K562 (cell line): ENCODE results near the gene CCDC27. TPM values are rescaled to one million over a fixed set of nuclear protein-coding genes. Genes with fewer than 3 reads are reported as not detected.

Experiments
- ATAC-seq: fragments of 200-7000 bp; cut with Tn5 transposase; 3 replicates; pipeline ENCODE4 v1.9.1; 2020; ENCODE audit warnings: moderate library complexity
- BruUV-seq: library from RNA; stranded (reverse); fragments of 400-500 nt; replicated peaks from 2 replicates; lab custom pipeline; 2021; lab: Mats Ljungman, UMichigan
- CTCF ChIA-PET: fragments of 300-600 bp; formaldehyde crosslinking; extraction: SDS; loops from one replicate; lab custom pipeline; 2021; ENCODE audit warnings: low intra/inter-chr PET ratio; lab: Yijun Ruan, JAX
- POLR2A ChIA-PET: fragments of 300-600, 350-650 bp; sonication (Branson Sonifier 250); formaldehyde crosslinking; extraction: SDS; loops from one replicate; lab custom pipeline; 2021; ENCODE audit warnings: antibody characterized with exemption, inconsistent platforms; lab: Yijun Ruan, JAX
- DNase-seq, 4 experiments: peaks; one replicate each; pipeline versions ENCODE4 v3.0.0 to v3.0.0-alpha.2; 2011 to 2018; ENCODE audit warnings: low spot score in 3 of 4, mixed read lengths in 3 of 4; ENCODE audit errors: extremely low read depth in 1 of 4
- FAIRE-seq: peaks from 2 replicates; lab custom pipeline; 2011; peaks lifted over from hg19 to GRCh38; lab: Jason Lieb, UNC
- H2AFZ ChIP-seq: 2 replicates; pipeline ENCODE4 v1.6.0; 2011; ENCODE audit warnings: low read depth, low read length, control low read depth, inconsistent platforms
- H3K27ac ChIP-seq: fragments of 200-600 bp; 3 replicates; pipeline ENCODE4 v1.8.0; 2011; ENCODE audit warnings: low read depth, mild to moderate bottlenecking, control low read depth, inconsistent platforms, low read length, moderate library complexity, mixed read lengths; ENCODE audit errors: extremely low read depth
- H3K27me3 ChIP-seq, 2 experiments: fragments of 300-600 bp in 1 of 2; 2 replicates in 1 of 2; 3 replicates in 1 of 2; pipeline versions ENCODE4 v1.6.0 to v1.8.0; 2011; ENCODE audit warnings: inconsistent platforms in 2 of 2, low read length in 2 of 2, mild to moderate bottlenecking in 1 of 2, mixed read lengths in 1 of 2, moderate library complexity in 1 of 2; ENCODE audit not compliant: control insufficient read depth in 2 of 2, insufficient read depth in 2 of 2
- H3K36me3 ChIP-seq: fragments of 300-600 bp; 3 replicates; pipeline ENCODE4 v1.8.0; 2011; ENCODE audit warnings: mild to moderate bottlenecking, low read length, inconsistent platforms; ENCODE audit not compliant: control insufficient read depth, insufficient read depth
- H3K4me1 ChIP-seq, 2 experiments: fragments of 200-600 bp in 1 of 2; replicated peaks in 1 of 2; 2 replicates in 1 of 2; 3 replicates in 1 of 2; pipeline versions ENCODE4 v1.5.1 to v1.8.0; 2011; ENCODE audit warnings: inconsistent platforms in 2 of 2, low read length in 2 of 2, mild to moderate bottlenecking in 1 of 2, mixed read lengths in 1 of 2, moderate library complexity in 1 of 2; ENCODE audit not compliant: control insufficient read depth in 2 of 2, insufficient read depth in 2 of 2
- H3K4me2 ChIP-seq: 2 replicates; pipeline ENCODE4 v1.6.1; 2011; ENCODE audit warnings: low read length, control low read depth, inconsistent platforms, mixed read lengths; ENCODE audit not compliant: insufficient read depth
- H3K4me3 ChIP-seq: fragments of 200-600 bp; sonication (generic), shearing (Covaris generic); 2 replicates; pipeline ENCODE4 v1.5.1; 2016; ENCODE audit warnings: control low read depth, inconsistent platforms
- H3K79me2 ChIP-seq: fragments of 200-600 bp; 3 replicates; pipeline ENCODE4 v1.8.0; 2011; ENCODE audit warnings: low read length, inconsistent platforms; ENCODE audit not compliant: control insufficient read depth, insufficient read depth
- H3K9ac ChIP-seq, 2 experiments: 2 replicates each; pipeline versions ENCODE4 v1.6.0 to v1.6.1; 2011; ENCODE audit warnings: low read depth in 2 of 2, low read length in 2 of 2, control low read depth in 1 of 2, inconsistent platforms in 1 of 2, mild to moderate bottlenecking in 1 of 2, mixed read lengths in 1 of 2; ENCODE audit not compliant: insufficient read depth in 1 of 2
- H3K9me1 ChIP-seq: one replicate; pipeline ENCODE4 v1.6.0; 2011; ENCODE audit warnings: inconsistent platforms, mild to moderate bottlenecking, low read length, moderate library complexity; ENCODE audit not compliant: control insufficient read depth, insufficient read depth
- H3K9me3 ChIP-seq: replicated peaks from 2 replicates; pipeline ENCODE4 v1.5.1; 2011; ENCODE audit warnings: low read depth, low read length, inconsistent platforms; ENCODE audit not compliant: control insufficient read depth, insufficient read depth
- H4K20me1 ChIP-seq: replicated peaks from 2 replicates; pipeline ENCODE4 v1.6.1; 2011; ENCODE audit warnings: low read length, inconsistent platforms, mixed read lengths; ENCODE audit not compliant: control insufficient read depth, insufficient read depth
- ARHGAP35 ChIP-seq: fragments of 450-650 bp; IDR thresholded peaks from 2 replicates; pipeline ENCODE4 v1.6.1; 2018; ENCODE audit not compliant: partially characterized antibody
- HNRNPH1 ChIP-seq: fragments of 200-400 bp; formaldehyde crosslinking; optimal IDR thresholded peaks from 2 replicates; pipeline ENCODE3; 2017; ENCODE audit warnings: low read depth, mild to moderate bottlenecking, low read length, moderate library complexity
- PRMT5 ChIP-seq: sonication (generic); formaldehyde crosslinking; IDR thresholded peaks from 2 replicates; pipeline ENCODE4 v1.5.0; 2020; ENCODE audit warnings: missing genetic modification reagents
- SMARCA4 ChIP-seq: fragments of 450-650 bp; IDR thresholded peaks from 2 replicates; pipeline ENCODE4 v1.6.1; 2016
- TCF7 ChIP-seq: sonication (generic); IDR thresholded peaks from 2 replicates; pipeline ENCODE4 v1.6.1; 2016; ENCODE audit warnings: antibody characterized with exemption, borderline replicate concordance
- WGBS: fragments of 100-300 bp; shearing (Covaris generic); methylation state at CpG from one replicate; pipeline ENCODE4 v1.1.6; 2016; ENCODE audit warnings: low coverage, mixed read lengths; ENCODE audit not compliant: insufficient coverage; ENCODE audit errors: missing lambda C conversion rate; 5-methylcytosine and 5-hydroxymethylcytosine counted together
- in situ Hi-C: fragments of 300-500 bp; cut with MboI; formaldehyde crosslinking; loops from 4 replicates; pipeline ENCODE4 v1.15.0; 2018; ENCODE audit warnings: inconsistent platforms, mixed read lengths
- intact Hi-C: fragments of 100-400 bp; cut with micrococcal nuclease; formaldehyde crosslinking; loops from 2 replicates; pipeline ENCODE4 v1.14.2; 2022
- polyA plus RNA-seq, 8 experiments: library from polyadenylated mRNA; depleted of rRNA in 4 of 8; stranded (reverse) in 5 of 8; unstranded in 3 of 8; fragments of >200 nt; fragmentation: Nextera tagmentation in 2 of 8; fragmentation: Illumina TruSeq in 1 of 8; extraction: Ambion mirVana in 2 of 8; extraction: Trizol in 1 of 8; gene quantifications; 2 replicates each; pipeline versions ENCODE4 v1.2.1 to v1.2.3, GENCODE V29; 2011 to 2014; ENCODE audit warnings: inconsistent platforms in 1 of 8, missing spikeins in 1 of 8
- total RNA-seq, 7 experiments: library from RNA; depleted of rRNA in 6 of 7; stranded (reverse); fragments of >200 nt in 6 of 7; fragmentation: Illumina TruSeq in 2 of 7; extraction: Trizol in 2 of 7; gene quantifications; 2 replicates each; pipeline versions ENCODE4 v1.2.1 to v1.2.3, GENCODE V29; 2011 to 2021; ENCODE audit warnings: low replicate concordance in 1 of 7
- TF ChIP-seq, protein P1 (sequence below), 2 experiments: fragments of 450-650 bp in 1 of 2; sonication (generic) in 1 of 2; formaldehyde crosslinking in 1 of 2; IDR thresholded peaks; 2 replicates each; pipeline versions ENCODE4 v1.7.1 to v1.9.0; 2016 to 2022; ENCODE audit warnings: inconsistent platforms in 1 of 2, mild to moderate bottlenecking in 1 of 2, missing genetic modification reagents in 1 of 2
- TF ChIP-seq, protein P2 (sequence below): sonication (generic); formaldehyde crosslinking; IDR thresholded peaks from 2 replicates; pipeline ENCODE4 v1.8.0; 2022; ENCODE audit warnings: mild to moderate bottlenecking, missing genetic modification reagents, borderline replicate concordance
- TF ChIP-seq, protein P3 (sequence below): fragments of 200-800 bp; sonication (Bioruptor generic); IDR thresholded peaks from 2 replicates; pipeline ENCODE4 v1.6.1; 2017; ENCODE audit warnings: missing genetic modification characterization, missing compliant biosample characterization

Gene CCDC27
- total and polyA plus RNA-seq, 9 of the 15 experiments (the other 6 are each of a cell fraction or from before 2014, with no cell fraction given), result 0.01 to 0.04 TPM; not detected in 7

DNA sequence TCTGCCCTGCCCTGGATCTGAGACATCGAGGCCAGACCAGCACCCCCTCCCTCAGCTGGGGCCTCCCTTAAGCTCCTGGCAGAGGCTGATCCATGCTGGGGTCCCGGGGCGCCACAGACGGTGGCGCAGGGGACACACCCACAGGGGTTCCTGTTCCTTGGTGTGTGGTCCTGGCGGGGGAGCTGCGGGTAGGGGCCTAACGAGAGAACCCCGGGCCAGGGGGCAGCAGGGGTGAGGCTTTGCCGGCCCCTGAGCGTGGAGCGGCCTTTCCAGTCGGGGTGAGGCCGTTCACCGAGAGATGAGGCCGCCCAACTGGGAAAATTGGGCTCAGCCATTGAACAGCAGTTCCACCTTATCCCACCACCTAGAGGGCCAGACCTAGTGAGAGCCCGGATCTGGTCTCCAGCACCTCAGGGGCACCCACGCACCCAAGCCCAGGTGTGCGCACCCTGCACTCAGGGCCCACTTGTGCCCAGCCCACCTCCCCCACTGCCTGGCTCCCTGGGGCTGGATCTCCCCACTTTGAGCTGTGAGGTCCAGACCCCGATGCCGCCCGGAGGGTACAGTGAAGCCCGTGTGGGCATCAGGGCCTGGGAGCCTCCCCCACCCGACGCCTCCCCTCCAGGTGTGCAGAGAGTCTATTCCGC is 45.5 kb upstream of the CCDC27 start:
- ChIA-PET POLR2A (interaction anchor here (0.6 kb wide), 1 partner anchor 68 kb away, joined by 3 read pairs; no protein-coding TSS in a partner anchor), CTCF (no interaction called here)
- no peak for DNase-seq
- no peak overlapping the region for H3K4me2 ChIP-seq
- no peak overlapping the region for H3K27ac ChIP-seq
- H4K20me1 ChIP-seq, result peaks cover 74% of the 10 kb centered on the region
- H3K27me3 ChIP-seq, result peaks cover 64 to 96% of the 10 kb centered on the region in 2 experiments
- no peak overlapping the region for H2AFZ ChIP-seq
- ATAC-seq, result no peak
- in situ Hi-C loops (no loop called here), intact Hi-C loops (no loop called here)
- 11% methylated on average over 26 of the region's 26 CpGs for WGBS
- no peaks in the 10 kb centered on the region for H3K36me3 ChIP-seq
- FAIRE-seq, result no peak
- peaks cover 0 to 59% of the 10 kb centered on the region in 2 experiments; a peak in 2 of 5 replicates for H3K4me1 ChIP-seq
- no peaks in the 10 kb centered on the region for H3K9me1 ChIP-seq
- BruUV-seq, result no TSS peak
- peak overlapping the region in 1 of 2 experiments; percentile 9; a peak in 1 of 4 replicates for H3K9ac ChIP-seq
- no peaks in the 10 kb centered on the region for H3K9me3 ChIP-seq
- H3K4me3 ChIP-seq, result no peak overlapping the region
- no peaks in the 10 kb centered on the region for H3K79me2 ChIP-seq
- TF ChIP-seq TCF7 (no peak), ARHGAP35 (no peak), PRMT5 (CRISPR knock-in tag) (no peak), HNRNPH1 (no peak), SMARCA4 (no peak)
- TF ChIP-seq, protein P1, sequence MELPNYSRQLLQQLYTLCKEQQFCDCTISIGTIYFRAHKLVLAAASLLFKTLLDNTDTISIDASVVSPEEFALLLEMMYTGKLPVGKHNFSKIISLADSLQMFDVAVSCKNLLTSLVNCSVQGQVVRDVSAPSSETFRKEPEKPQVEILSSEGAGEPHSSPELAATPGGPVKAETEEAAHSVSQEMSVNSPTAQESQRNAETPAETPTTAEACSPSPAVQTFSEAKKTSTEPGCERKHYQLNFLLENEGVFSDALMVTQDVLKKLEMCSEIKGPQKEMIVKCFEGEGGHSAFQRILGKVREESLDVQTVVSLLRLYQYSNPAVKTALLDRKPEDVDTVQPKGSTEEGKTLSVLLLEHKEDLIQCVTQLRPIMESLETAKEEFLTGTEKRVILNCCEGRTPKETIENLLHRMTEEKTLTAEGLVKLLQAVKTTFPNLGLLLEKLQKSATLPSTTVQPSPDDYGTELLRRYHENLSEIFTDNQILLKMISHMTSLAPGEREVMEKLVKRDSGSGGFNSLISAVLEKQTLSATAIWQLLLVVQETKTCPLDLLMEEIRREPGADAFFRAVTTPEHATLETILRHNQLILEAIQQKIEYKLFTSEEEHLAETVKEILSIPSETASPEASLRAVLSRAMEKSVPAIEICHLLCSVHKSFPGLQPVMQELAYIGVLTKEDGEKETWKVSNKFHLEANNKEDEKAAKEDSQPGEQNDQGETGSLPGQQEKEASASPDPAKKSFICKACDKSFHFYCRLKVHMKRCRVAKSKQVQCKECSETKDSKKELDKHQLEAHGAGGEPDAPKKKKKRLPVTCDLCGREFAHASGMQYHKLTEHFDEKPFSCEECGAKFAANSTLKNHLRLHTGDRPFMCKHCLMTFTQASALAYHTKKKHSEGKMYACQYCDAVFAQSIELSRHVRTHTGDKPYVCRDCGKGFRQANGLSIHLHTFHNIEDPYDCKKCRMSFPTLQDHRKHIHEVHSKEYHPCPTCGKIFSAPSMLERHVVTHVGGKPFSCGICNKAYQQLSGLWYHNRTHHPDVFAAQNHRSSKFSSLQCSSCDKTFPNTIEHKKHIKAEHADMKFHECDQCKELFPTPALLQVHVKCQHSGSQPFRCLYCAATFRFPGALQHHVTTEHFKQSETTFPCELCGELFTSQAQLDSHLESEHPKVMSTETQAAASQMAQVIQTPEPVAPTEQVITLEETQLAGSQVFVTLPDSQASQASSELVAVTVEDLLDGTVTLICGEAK (IDR thresholded peaks at IDR 0.05), result no peak
- TF ChIP-seq, protein P1 (CRISPR knock-in tag; IDR thresholded peaks at IDR 0.05), result no peak
- TF ChIP-seq, protein P2, sequence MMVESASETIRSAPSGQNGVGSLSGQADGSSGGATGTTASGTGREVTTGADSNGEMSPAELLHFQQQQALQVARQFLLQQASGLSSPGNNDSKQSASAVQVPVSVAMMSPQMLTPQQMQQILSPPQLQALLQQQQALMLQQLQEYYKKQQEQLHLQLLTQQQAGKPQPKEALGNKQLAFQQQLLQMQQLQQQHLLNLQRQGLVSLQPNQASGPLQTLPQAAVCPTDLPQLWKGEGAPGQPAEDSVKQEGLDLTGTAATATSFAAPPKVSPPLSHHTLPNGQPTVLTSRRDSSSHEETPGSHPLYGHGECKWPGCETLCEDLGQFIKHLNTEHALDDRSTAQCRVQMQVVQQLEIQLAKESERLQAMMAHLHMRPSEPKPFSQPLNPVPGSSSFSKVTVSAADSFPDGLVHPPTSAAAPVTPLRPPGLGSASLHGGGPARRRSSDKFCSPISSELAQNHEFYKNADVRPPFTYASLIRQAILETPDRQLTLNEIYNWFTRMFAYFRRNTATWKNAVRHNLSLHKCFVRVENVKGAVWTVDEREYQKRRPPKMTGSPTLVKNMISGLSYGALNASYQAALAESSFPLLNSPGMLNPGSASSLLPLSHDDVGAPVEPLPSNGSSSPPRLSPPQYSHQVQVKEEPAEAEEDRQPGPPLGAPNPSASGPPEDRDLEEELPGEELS (CRISPR knock-in tag), result no peak
- TF ChIP-seq, protein P3, sequence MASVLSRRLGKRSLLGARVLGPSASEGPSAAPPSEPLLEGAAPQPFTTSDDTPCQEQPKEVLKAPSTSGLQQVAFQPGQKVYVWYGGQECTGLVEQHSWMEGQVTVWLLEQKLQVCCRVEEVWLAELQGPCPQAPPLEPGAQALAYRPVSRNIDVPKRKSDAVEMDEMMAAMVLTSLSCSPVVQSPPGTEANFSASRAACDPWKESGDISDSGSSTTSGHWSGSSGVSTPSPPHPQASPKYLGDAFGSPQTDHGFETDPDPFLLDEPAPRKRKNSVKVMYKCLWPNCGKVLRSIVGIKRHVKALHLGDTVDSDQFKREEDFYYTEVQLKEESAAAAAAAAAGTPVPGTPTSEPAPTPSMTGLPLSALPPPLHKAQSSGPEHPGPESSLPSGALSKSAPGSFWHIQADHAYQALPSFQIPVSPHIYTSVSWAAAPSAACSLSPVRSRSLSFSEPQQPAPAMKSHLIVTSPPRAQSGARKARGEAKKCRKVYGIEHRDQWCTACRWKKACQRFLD (CRISPR knock-in tag), result no peak
